Activated CD4-positive, CD25-positive, alpha-beta regulatory T cell (primary cell): Measurements from ENCODE around the gene COASY.
A peak's percentile ranks its signal among the peaks of the same experiment; 100 is the strongest.
"Not testable (repeated sequence)": the region's sequence is repeated elsewhere in the genome, so short reads cannot be mapped to it uniquely, and the experiment has no call there.

Experiments used
- DNase-seq, 4 experiments: peaks; one replicate each; lab custom pipeline; 2025; lab: John Stamatoyannopoulos, UW

Gene COASY

DNA sequence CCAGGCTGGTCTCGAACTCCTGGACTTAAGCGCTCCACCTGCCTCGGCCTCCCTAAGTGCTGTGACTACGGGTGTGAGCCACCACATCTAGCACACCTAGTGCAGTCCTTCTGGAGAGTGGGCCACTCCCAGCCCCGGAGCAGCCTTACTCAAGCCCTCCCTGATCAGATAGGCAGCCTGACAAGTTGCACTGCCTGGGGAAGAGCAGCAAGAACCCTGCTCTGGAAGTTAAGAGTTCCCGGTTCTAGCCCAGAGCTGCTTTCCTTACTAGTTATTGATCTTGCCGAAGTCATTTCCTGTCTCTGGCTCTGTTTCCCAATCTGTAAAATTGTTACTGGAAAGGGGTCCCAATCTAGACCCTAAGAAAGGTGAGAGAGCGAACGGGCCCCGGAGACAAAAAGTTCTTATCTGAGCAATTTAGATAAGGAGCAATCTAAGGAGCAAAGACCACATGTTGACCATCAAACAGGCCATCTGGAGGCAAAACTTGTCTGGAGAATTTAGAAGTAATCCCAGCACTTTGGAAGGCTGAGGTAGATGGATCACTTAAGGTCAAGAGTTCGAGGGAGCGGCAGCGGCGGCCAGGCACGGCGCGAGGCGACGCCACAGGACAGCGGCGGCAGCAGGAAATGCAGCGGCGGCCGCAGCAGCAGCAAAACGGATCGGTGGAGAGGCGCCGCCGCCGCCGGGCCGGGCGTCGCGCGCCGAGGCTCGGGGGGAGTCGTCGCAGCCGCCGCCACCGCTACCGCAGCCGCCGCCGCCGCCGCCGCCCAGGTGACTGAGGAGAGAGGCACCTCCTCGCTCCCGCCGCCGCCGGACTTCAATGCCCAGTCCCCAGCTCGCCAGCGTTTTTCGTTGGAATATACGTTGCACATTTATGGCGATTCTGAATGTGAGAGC, 30.2 kb upstream of the COASY start:
- peak in 1 of 4 experiments; percentile 18 for DNase-seq

- DNase-seq = no peak
These were observed 26.5 kb upstream of the COASY start for GRCh38 chr17:42535155-42536047.

GRCh38 chr17:42536048-42536371, 25.9 kb upstream of the COASY start, which contains the start of gene NAGLU:
Gene NAGLU (plus strand): TSS chr17:42536241. CDS start chr17:42536273, 32 bp downstream.
- DNase-seq = peak; percentile 64 to 70 (median 68)

- peak; percentile 42 to 53 (median 44) for DNase-seq
These were observed 25.4 kb upstream of the COASY start for GRCh38 chr17:42536372-42537155.

GRCh38 chr17:42537156-42537805, 24.7 kb upstream of the COASY start:
- DNase-seq = no peak

DNA sequence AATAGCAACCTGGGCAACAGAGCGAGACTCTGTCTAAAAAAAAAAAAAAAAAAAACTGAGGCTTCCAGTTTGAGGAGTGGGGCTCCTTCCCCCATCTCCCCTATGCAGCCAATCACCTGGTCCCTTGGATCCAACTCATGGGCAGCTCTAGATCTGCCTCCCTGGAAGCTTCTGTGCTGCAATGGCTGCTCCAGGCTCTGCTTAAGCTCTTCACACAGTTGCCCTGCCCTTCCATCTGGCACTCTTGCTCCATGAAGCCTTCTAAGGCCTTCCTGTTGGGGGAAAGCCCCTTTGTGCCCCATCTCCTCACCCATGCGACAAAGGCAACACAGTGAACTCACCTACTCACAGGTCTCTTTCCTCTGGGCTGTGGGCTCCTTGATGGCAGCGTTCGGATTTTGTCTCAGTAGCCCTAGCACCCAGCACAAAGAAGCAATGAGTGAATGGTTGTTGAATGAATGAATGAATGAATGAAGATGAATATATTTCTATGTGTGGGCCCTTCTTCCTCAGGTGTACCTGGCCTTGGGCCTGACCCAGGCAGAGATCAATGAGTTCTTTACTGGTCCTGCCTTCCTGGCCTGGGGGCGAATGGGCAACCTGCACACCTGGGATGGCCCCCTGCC, 24.0 kb upstream of the COASY start:
- no peak for DNase-seq

DNA sequence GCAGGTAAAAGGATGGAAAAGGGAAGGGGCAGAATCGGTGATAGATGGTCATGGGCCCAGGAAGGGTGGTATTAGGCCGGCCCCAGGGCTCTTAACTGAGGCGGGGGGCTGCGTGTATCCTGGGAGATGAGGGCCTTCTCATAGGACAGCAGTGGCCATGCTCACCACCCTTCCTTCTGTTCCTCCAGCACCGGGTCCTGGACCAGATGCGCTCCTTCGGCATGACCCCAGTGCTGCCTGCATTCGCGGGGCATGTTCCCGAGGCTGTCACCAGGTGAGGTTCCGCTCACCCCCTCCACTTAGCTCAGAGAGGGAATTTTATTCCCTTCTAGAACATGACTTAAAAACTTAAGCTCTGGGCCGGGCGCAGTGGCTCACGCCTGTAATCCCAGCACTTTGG, 23.5 kb upstream of the COASY start:
- DNase-seq = no peak

- DNase-seq = not testable (repeated sequence)
These were observed 21.4 kb upstream of the COASY start for GRCh38 chr17:42540558-42540957.

DNA sequence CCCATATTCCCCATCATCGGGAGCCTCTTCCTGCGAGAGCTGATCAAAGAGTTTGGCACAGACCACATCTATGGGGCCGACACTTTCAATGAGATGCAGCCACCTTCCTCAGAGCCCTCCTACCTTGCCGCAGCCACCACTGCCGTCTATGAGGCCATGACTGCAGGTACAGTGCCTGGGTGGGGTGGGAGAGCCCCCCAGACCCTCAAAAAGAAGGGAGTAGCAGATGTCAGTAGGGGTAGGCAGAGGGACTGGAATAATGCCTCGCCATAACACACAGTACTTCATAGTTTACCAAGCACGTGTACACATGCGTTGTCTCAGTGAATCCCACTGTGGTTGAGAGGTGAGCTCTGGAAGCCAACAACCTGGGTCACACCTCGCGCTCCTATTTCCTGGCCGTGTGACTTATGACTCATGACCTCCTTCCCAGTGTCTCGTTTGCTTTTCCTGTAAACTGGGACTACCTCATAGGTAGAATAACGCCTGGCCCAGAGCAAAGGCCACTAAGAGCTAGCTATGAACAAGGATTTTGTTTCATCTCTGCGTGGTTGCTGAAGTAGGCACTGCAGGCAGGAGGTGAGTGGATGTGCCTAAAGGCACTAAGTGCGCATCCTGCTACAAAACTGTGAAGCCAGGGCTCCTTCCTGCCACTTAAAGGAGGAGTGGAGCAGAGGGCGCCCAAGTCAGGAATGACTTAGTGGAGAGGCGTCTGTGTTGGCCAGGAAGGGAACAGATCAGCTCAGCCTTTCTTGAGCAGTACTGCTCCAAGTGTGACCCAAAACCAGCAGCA, 20.7 kb upstream of the COASY start:
- no peak for DNase-seq

DNA sequence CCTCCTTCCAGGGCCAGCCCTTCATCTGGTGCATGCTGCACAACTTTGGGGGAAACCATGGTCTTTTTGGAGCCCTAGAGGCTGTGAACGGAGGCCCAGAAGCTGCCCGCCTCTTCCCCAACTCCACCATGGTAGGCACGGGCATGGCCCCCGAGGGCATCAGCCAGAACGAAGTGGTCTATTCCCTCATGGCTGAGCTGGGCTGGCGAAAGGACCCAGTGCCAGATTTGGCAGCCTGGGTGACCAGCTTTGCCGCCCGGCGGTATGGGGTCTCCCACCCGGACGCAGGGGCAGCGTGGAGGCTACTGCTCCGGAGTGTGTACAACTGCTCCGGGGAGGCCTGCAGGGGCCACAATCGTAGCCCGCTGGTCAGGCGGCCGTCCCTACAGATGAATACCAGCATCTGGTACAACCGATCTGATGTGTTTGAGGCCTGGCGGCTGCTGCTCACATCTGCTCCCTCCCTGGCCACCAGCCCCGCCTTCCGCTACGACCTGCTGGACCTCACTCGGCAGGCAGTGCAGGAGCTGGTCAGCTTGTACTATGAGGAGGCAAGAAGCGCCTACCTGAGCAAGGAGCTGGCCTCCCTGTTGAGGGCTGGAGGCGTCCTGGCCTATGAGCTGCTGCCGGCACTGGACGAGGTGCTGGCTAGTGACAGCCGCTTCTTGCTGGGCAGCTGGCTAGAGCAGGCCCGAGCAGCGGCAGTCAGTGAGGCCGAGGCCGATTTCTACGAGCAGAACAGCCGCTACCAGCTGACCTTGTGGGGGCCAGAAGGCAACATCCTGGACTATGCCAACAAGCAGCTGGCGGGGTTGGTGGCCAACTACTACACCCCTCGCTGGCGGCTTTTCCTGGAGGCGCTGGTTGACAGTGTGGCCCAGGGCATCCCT, 18.5 kb upstream of the COASY start:
- no peak for DNase-seq

- no peak for DNase-seq
These were observed 17.1 kb upstream of the COASY start for GRCh38 chr17:42544874-42545283.

DNA sequence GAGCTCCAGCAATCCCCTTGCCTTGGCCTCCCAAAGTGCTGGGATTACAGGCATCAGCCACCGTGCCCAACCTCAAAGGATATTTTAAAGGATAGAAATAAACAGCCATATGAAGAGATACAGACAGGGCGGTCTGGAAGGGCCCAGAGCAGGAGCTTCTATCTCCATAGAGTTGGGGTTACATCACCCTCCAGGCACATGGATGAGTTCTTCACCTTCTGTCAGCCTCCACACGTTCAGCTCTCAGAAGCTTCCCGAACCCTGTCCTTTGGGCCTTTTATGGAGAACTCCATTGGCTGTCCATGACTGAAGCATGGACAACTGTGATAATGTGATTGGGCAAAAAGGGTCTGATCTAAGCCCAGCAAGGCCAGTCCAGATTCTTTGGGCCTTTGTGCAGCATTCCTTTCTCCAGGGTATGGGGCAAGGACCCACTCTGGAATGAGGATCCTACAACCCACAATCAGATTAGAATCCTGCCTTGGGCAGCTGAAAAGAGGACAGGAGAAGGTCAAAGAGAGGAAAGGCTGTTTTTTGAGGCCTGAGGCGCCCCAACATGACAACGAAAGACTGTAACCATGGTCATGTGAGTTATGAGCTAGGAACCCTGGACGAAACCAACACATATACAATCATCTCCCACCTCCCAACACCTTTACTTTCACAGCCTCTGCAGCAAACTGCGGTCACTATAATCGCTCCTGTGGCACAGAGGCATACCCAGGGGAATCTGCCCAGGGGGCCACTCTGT, 16.0 kb upstream of the COASY start:
- DNase-seq = not testable (repeated sequence)

DNA sequence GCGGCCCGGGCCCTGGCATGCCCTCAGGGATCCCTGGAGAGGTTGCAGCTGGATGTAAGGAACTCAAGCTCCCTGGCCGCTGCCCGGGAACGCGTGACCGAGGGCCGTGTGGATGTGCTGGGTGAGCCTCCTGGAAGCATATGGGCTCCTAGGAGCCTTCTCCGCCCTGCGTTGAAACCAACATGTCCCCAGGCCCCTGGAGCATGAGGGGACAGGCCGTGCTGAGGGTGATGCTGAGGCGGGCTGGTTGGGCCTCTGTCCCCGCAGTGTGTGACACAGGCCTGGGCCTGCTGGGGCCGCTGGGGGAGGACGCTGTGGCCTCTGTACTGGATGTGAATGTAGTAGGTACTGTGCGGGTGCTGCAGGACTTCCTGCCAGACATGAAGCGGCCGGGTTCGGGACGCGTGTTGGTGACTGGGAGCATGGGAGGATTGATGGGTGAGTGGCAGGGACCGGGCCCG, 14.9 kb upstream of the COASY start:
- DNase-seq = no peak

GRCh38 chr17:42547698-42548069, 14.3 kb upstream of the COASY start:
- DNase-seq = no peak

DNA sequence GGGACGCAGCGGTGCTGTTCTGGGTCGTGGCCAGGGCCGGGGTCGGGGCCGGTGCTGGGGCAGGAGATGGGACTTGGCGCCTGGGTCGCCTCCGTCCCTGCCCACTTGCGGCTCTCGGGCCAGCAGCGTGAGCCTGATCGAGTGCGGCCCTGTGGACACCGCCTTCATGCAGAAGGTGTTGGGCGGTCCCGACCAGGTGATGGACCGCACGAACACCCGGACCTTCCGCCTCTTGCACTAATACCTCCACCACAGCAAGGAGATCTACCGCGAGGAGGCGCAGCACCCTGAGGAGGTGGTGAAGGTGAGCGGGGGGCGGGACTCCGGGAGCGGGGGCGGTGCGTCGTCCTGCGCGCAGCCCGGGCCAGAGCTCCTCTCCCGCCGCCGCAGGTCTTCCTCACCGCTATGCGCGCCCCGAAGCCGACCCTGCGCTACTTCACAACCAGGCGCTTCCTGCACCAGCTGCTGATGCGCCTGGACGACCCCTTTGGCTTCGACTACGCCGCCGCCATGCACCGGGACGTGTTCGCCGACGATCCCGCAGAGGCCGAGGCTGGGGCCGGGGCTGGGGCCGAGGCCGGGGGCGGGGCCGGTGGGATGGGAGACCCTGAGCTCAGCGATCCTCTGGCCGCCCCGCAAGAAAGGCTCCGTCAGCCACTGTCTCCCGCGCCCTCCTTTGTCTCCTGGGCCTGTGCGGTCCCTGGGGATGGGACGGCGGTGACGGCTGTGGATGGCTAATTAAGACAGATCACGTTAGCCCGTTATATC, 13.7 kb upstream of the COASY start:
- peak; percentile 50 to 69 (median 60) for DNase-seq

DNA sequence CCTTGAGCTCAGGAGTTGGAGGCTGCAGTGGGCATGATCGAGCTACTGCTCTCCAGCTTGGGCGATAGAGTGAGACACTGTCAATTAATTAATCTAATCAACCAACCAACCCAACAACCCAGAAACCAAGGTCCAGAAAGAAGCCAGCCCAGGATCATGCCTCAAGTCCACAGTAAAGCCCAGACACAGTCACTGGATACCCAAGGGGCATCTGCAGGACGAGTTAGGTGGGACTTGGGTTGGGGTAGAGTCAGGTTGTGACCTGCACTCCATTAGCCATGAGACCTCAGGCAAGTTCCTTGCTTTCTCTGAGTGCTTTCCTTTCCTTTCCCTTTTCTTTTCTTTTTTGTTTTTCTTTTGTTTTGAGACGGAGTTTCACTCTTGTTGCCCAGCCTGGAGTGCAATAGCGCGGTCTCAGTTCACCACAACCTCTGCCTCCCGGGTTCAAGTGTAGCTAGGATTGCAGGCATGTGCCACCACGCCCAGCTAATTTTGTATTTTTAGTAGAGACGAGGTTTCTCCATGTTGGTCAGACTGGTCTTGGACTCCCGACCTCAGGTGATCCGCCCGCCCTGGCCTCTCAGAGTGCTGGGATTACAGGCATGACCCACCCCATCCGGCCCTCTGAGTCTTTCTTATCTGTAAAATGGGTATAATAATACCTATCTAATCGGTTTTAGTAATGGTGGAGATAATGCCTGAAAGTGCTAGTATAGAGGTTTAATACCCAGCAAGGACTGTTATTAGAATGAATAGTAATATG, 12.8 kb upstream of the COASY start:
- DNase-seq = no peak

- not testable (repeated sequence) for DNase-seq
These were observed 9.2 kb upstream of the COASY start, which contains the start of gene HSD17B1 for GRCh38 chr17:42552736-42553135. Gene HSD17B1 (plus strand): TSS chr17:42552923. CDS start chr17:42552934, 11 bp downstream.
